LNCAP (cell line): ENCODE measurements around the gene SYNE1.

ENCODE experiments used
- CTCF ChIP-seq: fragments of 450-650 bp; IDR thresholded peaks from 2 replicates; pipeline ENCODE4 v1.5.1; 2017; ENCODE audit warnings: mild to moderate bottlenecking

SYNE1 gene

GRCh38 chr6:152226119-152226518 is 411.0 kb downstream of the SYNE1 start:
- no peak for TF ChIP-seq CTCF

GRCh38 chr6:152225241-152225934 is 411.8 kb downstream of the SYNE1 start:
- TF ChIP-seq CTCF: no peak

- TF ChIP-seq CTCF: no peak
Measured at GRCh38 chr6:152223636-152224035, 413.5 kb downstream of the SYNE1 start.

- no peak for TF ChIP-seq CTCF
Measured at GRCh38 chr6:152221806-152222628, 415.1 kb downstream of the SYNE1 start.

GRCh38 chr6:152220786-152221185 is 416.4 kb downstream of the SYNE1 start:
- no peak for TF ChIP-seq CTCF

- no peak for TF ChIP-seq CTCF
Measured at GRCh38 chr6:152218887-152219286, 418.3 kb downstream of the SYNE1 start.

GRCh38 chr6:152212437-152212836 is 424.7 kb downstream of the SYNE1 start:
- no peak for TF ChIP-seq CTCF
